HG03097 (cell line): ENCODE results near the gene LOC101059915.

Experiments used
- ATAC-seq: cut with Tn5 transposase; IDR thresholded peaks from one replicate; pipeline ENCODE4 v1.9.1; 2021; ENCODE audit not compliant: unreplicated experiment, low FRiP score

Gene LOC101059915

DNA sequence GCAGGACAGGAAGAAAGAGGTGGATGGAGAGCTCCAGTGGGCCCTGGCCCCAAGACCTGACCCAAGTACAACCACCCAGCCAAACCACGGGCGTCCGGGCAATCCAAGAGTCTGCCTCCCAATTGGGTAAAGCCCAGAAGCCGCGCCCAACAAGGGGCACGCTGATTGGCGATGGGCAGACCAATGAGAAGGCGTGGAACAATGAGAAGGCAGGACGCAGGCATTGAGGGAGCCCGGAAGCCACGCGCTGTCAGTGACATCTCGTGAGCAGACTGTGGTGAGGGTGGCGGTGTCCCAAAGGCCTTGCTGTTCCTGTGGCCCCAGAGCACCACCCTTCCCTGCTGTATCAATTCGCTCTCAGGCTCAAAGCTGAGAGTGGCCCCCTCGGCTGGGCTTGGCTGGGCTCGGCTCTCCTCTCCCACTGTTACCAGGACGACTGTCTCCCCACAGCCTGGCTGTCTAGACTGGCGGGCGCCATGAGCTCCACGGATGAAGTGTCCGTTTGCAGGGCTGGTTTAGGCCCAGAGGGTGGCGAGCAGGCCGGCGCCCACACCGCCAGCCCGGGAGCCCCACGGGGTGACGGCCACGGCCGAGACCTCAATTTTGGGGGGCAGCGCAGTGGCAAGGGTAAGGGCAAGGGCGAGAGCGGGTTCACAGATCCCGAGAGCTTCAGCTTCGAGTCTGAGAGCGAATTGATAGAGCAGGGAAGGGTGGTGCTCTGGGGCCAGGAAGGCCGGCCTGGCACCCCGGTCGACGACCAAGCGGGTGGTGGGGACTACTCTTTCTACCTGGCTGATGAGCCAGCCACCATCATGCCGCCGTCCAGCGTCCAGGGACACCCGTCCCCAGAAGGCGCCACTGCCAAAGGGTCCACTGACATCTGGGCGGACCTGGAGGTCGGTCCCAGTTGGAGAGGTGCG, at the start of gene LOC101059915:
Gene LOC101059915, plus strand, starts transcription at position 219 of the 920 bp plus-strand sequence.
- no peak for ATAC-seq

DNA sequence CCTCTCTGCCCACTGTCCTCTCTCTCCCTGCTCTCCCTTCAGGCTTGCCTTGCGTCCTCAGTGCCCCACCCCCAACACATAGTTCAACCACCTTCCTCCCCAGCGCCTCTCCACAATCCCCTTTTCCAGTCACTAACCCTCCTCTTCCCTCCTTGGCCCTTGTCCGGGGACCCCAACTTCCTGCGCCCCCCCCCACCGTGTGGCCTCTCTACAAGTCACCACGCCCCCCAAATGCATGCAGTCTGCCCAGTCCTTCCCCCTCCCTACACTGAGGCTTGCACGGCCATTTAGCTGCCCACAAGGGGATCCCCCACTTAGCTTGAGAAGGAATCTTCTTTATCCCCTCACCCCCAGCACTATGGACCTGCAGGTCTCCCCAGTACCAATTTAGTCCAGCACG, 49.6 kb upstream of the LOC101059915 start:
- ATAC-seq, result no peak

DNA sequence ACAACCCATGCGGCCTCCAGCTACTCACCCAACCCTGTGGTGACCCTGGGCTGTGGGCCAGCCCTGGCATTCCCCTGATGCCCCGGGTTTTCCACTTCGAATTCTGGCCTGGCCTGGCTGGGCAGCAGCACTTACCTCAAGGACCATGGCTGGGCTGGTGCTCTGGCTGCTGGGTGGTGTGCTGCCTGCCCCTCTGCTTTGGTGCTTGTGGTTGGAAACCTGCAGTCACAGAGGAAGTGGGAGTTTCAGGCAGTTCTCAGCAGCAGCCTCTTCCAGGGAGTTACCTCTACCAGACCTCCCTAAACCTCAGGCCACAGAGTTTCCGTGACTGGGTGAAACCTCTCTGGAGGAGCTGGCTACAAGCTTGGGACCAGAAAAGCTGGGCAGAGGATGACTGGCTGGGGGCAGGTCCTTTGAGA, 49.0 kb upstream of the LOC101059915 start, which contains the start of gene CXCR3:
Gene CXCR3, minus strand, starts transcription at position 209 of the 419 bp plus-strand sequence. Its CDS starts 62 bp downstream, at position 147.
- ATAC-seq, result peak; percentile 45

DNA sequence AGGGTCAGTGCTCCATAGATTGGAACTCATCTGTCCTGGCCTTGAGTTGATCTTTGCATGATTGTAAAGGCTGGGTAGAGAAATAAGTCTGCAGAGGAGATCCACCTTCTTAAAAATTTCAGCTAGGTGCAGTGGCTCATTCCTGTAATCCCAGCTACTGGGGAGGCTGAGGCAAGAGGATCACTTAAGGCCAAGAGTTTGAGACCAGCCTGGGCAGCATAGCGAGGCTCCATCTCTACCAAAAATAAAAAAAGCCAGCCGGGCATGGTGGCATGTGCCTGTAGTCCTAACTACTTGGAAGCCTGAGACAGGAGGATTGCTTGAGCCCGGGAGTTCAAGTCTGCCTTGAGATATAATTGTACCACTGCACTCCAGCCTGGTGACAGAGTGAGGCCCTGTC, 48.6 kb upstream of the LOC101059915 start:
- no peak for ATAC-seq

DNA sequence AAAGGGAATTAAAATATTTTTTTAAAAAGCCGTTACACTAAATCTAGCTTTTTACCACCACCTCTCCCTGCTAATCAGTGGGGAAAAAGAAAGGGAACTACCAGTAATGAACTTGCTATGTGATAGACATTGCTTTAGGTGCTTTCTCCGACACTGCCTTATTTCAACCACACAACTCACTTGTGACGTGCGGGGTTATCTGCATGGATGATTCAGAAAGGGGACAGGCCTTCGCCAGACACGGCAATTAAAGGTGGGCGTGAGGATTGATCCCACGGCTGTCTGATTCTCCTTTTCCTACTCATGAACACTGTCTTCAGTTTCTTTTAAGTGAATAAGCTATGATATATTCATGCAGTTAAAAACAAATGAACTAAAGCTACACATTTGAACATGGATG, 48.2 kb upstream of the LOC101059915 start:
- ATAC-seq, result no peak

DNA sequence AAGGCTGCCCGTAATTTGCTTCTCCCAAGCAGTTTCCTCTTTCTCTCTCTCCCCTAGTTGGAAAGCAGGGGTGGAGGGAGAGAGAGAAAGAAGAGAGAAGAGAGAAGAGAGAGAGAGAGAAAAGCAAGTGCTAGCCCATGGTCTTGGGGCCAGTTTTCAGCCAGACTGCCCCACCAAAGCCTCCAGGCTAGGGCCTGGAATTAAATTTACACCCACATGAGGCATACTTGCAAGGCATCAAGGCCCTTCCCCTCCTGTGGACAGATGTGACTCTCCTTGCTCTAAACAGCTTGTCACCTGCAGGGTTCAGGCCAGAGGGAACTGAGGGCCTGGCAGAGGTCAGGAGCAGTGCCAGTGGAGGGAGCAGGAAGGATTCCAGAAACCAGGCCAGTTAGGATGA, 47.4 kb upstream of the LOC101059915 start:
- ATAC-seq, result no peak

DNA sequence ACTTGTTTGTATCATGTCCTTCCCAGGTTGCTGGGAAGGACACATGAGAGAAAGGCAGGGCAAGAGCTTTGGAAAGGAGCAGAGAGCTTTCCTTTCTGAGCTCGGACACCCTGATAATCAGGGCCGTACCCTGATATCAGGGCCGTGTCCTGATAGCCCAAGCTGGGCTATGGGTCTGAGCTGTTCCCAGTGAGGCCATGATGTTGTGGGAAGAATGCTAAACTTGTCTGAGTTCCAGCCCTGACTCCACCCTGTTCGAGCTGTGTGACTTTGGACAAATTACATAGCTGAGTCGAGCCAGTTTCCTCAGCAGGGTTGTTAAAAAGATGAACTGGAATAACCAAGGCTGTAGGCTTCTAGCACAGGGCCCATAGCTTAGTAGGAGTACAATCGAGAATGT, 45.7 kb upstream of the LOC101059915 start:
- ATAC-seq, result no peak

DNA sequence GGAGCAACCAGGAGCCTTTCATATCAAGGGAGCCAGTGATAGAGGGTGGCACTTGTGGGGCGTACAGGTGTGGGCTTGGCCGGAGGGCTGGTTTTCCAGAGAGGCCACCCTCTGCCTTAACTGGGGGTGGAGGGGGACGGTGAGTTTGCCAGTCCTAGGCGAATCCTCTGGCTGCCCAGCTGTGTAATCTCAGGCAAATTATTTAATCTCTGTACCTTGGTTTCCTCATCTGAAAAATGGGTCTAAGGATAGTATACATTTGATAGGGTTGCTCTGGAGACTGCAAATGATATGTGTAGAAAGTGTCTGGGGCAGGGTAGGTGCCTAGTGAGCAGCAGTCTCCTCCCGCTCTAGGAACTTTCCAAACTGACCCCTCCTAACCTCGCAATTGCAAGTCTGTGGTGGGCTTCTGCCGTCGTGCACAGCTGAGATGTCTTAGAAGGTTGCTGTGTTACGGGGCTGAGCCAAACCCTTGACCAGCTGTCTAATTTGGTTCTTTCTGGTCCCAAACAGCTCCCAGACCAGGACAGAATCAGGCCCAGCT, 45.2 kb upstream of the LOC101059915 start:
- no peak for ATAC-seq

DNA sequence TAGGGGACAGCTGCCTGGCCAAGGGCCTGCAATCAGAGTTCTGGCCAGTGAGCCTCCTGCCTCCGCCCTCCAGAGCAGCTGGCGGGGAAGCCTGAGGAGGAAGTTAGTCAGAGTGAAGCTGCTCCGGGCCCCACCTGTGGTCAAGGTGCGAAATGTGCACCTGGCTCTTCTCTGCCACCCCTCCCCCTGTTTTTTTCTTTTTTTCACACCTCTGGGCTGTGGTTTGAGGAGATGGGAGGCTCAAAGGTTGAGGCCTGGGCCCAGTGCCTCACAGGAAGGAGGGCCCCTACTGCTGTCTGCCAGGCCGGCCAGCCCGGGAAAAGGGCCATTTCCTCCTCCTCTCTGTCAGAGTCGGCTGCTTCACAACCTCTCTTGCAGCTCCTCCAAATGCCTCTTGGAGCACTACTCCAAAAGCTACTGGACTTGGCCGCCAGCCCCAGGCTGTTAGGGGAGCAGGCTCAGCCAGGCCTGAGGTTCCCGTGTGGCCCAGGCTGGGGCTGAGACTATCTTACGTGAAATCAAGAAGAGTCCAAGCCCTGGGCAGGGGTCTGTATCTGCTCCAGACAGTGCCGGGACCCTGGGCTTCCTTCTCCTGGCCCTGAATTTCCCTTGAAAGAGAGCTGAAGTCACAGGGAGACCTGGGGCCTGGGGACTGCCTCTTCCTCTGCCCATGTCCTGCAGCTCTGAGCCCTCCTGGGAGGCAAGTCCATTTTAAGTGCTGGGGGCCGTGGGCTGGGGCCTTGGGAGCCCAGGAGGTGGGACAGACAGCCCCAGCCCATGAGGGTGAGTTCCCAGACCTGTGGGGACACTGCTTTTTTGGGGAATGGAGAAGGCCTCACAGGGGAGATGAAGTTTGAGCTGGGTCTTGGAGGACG, 44.5 kb upstream of the LOC101059915 start:
- peak; percentile 43 for ATAC-seq

DNA sequence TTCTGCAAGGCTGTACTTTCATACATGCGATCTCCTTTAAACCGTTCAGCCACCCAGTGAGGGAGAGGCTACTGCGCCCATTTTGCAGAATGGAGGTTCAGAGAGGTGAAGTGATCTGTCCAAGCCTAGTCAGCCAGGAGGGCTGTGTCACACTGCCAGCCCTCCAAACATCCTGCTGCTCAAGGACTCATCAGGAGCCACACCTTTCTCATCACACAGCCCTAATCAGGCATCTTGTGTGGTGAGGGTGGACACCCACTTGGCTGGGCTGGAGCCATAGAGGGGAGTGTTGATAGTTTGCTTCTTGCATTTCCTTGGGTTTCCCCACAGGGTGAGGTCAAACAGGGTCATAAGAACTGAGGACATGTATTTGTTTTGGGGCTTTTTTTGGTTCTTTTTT, 43.6 kb upstream of the LOC101059915 start:
- ATAC-seq, result no peak

DNA sequence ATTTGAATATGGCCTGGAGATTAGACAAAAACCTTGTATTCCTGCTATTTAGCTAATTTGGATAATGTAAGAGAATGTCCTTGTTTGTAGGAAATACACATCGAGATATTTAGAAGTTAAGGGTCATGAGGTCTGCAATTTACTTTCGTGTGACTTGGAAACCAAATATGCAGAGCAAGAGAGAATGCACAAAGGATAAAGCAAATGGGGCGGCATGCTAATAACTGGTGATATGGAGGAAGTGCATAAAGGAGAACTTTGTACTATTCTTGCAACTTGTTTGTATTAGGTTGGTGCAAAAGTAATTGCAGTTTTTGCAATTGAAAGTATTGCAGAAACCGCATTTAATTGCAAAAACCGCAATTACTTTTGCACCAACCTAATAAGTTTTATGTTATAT, 41.9 kb upstream of the LOC101059915 start:
- no peak for ATAC-seq

DNA sequence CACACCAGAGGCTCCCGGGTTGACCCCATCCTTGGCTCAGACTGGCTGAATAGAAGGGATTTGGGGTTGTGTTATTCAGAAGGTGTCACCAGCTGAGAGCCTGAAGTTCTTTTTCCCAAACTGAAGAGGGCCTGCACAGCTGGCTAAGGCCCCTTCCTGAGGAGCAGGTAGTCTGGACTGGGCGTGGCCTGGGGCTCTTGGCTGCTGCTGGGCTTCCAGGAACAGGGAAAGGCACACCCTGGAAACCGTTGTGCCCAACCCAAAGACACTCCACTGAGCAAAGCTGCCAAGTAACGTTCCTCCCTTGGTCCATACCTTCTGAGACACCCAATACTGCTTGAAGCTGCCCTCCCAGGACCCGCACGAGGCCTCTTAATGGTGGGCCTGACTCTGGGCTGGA, 40.8 kb upstream of the LOC101059915 start:
- no peak for ATAC-seq

DNA sequence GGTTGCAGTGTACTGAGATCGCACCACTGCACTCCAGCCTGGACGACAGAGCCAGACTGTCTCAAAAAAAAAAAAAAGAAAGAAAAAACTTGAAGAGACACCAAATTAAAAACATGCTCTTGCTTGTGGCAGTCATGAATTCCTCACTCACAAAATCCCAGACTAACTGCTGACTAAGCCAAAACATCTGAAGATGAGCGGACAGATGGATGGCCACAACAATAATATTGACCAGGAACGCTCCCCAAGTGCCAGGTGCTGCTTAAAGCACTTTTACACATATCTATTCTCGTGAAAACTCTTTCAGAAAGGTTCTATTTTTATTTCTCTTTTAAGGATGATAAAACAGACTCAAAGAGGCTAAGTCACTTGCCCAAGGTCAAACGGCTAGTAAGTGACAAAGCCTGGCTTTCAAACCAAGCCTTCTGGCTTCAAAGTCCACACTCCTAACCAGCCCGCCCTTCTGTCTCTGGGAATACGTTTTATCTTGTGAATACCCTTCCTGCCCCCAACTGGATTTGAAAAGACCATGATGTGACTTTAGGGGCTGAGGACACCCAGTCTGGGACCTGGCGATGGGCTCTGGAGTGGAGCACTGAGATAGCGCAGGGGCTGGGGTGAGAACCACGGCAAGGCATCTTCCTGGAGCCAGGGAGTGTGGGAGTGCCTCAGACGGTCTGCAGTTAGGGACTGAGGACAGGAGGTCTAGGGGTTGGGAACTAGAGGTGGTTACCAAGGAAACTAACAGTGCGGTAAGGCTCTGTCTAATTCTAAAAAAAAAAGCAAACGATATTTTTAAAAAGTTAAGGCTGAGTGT, 39.5 kb upstream of the LOC101059915 start:
- ATAC-seq, result no peak

DNA sequence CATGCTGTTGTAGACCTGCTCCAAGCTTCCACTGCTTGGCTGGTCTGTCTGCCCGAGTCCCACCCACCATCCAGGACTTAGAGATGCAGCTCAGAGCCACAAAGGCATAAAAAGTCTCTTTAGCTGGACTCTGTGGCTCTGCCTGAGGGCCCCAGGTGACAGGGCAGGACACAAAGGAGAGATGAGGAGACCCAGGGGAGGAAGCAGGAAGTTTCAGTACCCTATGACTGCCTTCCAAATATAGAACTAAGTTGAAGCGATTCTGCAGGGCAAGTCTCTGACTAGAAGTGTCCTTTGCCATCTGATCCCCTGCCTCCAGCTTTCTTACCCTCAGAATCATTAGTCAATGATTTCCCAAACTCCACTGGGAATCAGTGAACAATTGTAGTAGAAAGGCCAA, 37.9 kb upstream of the LOC101059915 start:
- no peak for ATAC-seq

DNA sequence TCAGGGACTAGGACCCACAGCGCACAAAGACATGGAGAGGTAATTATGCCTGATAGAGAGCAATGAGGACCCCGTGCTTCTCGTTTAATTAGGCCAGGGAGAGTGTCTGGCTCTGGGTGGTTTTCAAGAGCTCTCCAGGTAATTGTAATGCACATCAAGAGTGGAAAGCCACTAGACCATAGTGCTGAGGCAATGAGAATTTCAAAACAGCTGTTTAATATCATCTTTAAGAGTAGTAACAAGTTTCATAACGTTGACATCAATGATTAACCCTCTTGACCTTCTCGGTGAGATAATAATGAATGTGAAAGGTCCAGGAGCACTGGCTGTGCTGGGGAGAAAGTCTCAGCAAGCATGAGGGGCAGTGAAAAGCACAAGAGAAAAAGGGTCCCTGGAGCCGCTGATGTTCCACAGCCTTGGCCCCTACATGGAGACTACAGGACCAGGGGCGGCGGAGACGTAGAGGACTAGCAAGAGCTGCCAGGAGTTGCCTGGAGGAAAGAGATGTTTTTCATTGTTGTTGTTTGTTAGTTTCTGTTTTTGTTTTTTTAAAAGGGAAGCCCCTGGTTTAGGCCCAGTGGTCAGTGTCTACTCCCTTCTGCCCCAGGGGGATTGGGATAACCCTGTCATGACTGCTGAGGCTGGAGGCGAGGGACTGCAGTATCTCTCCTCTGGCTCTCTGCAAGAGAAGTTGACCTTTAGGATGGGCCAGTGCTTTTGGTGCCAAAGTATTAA, 34.3 kb upstream of the LOC101059915 start:
- ATAC-seq, result no peak

DNA sequence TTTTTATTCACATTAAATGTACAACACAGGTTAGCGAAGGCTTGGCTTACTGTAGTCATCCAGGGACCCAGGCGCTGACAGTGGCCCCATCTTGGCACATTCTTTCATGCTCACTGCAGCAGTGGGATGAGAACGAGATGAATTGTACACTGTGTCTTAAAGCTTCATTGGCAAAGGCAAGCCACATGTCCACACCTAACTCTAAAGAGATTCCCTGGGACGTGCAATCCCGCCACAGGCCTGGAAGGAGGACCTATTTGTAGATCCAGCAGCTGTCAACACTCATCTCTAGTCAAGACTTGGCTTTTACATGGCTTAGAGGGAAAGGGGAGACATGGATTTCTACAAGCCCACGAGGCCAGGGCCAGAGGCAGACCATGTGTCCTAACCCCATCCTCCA, 33.0 kb upstream of the LOC101059915 start:
- ATAC-seq, result no peak

DNA sequence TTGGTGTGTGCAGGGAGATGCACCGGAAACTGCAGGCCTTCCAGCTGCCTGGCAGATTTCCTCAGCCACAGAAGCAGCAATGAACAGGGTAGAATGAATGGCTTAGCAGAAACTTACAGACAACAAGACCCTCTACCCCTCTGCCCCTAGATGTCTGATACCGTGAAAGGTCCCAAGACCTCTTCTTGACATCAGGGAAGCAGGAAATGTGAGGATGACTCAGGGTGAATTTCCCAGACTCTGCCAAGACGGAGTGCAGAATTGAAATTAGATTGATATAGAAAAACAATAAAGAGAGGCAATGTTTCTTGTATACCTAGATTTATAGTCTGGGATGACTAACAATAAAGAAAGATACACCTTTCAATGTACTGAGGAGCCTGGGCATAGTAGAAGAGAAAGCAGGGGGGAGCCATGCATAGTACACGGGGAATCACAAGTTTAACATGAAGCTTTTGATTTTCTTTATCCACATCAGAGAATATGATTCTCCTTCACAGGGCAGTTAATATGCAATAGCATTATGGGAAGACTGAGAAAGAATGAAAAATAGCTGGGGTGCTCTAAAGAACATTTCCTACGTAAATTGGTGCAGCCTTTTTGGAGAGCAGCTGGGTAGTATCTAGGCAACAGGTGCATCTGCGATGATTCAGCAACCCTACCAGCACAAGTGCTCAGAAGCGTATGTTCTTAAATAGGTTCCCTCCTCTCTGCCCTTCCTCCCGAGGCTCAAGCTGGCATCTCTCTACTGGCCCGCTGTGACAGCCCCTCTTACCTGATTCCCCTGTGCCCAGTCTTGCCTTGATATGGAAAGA, 30.7 kb upstream of the LOC101059915 start:
- ATAC-seq, result no peak

DNA sequence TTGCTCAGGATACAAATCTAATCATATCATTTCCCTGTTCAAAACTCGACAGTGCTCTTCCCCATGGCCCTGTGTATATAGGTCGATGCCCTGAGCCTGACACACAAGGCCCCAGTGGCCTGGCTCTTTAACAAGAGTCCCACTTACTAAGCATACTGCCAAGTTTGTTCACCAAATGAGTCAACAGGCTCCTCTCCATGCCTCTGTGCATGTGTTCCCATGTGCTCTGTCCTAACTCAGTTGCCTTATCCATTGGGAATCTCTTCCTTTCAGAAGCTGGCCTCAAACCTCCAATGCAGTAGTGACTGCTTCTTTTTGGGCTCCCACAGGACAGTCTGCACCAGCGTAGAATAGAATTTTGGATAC, 30.1 kb upstream of the LOC101059915 start:
- no peak for ATAC-seq

DNA sequence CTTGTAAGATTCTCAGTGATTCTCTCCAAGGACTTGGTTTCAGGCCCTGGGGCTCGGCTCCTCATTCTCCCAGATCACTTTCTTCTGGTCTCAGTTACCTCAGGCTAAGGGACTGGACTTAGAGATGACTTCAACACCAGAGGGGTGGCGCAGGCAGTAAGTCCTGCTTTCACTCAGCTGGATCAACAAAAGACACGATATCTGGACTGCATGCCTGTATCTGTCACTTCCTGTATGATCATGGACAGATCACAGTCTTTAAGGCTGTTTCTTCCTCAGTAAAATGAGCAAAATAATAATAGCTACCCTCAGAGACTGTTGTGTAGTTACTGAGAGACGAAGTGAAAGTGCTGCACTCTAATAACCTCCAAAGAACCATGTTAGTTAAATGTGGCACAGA, 29.5 kb upstream of the LOC101059915 start:
- ATAC-seq, result no peak
